Heart left ventricle (tissue), 13 donors: Measurements from ENCODE around the gene WWOX.

Source experiments
- POLR2A ChIP-seq, 2 donors: fragments of 450-650 bp; IDR thresholded peaks; one replicate each; pipeline ENCODE4 v1.6.1; 2017; ENCODE audit warnings: antibody characterized with exemption in 2 of 2, mild to moderate bottlenecking in 2 of 2, moderate library complexity in 2 of 2
- TF ChIP-seq, protein P1 (sequence below), 12 donors: fragments of 200-600 bp; sonication (generic) in 4 of 12; IDR thresholded peaks; one replicate each; pipeline versions ENCODE4 v1.5.0 to v1.8.0; 2018 to 2022; ENCODE audit warnings: antibody characterized with exemption in 12 of 12, mild to moderate bottlenecking in 5 of 12
- donor health status: ischemic (EF 13 %, LVEDD 7.1; RV severe dilation, severe dysfunction).
- donor health status: DM: no; HTN: yes; CAD: no.
- donor health status: DM: no; HTN: no; CAD: no.
- donor health status: ischemic (EF 25% LVEDD 6.9; RV normal size, moderate dysfunction).
- donor health status: ischemic (EF 25% LVEDD 5.7; RV mildly dilated, moderate dysfunction).
- donor health status: ischemic (EF 35%, LVEDD 5.7; RV mildly dilated, moderate dysfunction).
- donor health status: nonischemic (EF 11% LVEDD 7.7; RV severe dilation, severe dysfunction).
- donor health status: DM: yes; HTN: yes; CAD: no.
- donor health status: PGD.
- donor health status: ischemic (EF 29% LVEDD 5.4; RV normal size, mild dysfunction).
- donor health status: nonischemic (EF 23%, LVEDD 6.1; RV moderate dilation, normal function).

DNA sequence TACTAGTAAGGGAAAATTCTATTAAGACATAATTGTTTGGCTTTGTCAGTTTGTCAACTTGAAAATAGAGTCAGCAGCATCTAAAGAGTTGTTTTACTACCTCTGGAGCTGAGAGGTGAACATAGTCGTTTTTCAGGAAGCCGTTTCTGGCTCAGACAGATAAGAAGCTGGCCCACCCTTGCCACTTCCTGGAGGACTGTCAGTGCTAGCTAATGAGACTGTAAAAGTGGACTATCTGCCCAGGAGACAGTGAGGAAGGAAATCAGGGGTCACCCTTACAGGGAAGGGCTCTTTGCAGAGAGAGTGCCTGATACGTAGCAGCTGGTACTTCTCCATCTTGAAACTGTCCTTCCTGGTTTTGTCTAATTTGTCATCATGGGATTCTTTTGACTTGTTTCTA lies 328.7 kb downstream of the WWOX start:
- TF ChIP-seq, protein P1, sequence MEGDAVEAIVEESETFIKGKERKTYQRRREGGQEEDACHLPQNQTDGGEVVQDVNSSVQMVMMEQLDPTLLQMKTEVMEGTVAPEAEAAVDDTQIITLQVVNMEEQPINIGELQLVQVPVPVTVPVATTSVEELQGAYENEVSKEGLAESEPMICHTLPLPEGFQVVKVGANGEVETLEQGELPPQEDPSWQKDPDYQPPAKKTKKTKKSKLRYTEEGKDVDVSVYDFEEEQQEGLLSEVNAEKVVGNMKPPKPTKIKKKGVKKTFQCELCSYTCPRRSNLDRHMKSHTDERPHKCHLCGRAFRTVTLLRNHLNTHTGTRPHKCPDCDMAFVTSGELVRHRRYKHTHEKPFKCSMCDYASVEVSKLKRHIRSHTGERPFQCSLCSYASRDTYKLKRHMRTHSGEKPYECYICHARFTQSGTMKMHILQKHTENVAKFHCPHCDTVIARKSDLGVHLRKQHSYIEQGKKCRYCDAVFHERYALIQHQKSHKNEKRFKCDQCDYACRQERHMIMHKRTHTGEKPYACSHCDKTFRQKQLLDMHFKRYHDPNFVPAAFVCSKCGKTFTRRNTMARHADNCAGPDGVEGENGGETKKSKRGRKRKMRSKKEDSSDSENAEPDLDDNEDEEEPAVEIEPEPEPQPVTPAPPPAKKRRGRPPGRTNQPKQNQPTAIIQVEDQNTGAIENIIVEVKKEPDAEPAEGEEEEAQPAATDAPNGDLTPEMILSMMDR (IDR thresholded peaks at IDR 0.05) = no peak
- TF ChIP-seq POLR2A (IDR thresholded peaks at IDR 0.05) = no peak
